Mammary epithelial cell (primary cell): ENCODE measurements around the gene LRIG1.

Experiments used
- CTCF ChIP-seq, 2 donors: IDR thresholded peaks in 1 of 2; conservative IDR thresholded peaks in 1 of 2; 2 replicates each; pipeline ENCODE4 v1.5.1; 2011 to 2012; ENCODE audit warnings: inconsistent platforms in 2 of 2, low read length in 2 of 2, mild to moderate bottlenecking in 2 of 2, control low read depth in 1 of 2, low read depth in 1 of 2; ENCODE audit not compliant: insufficient read depth in 1 of 2; ENCODE audit errors: extremely low read depth in 1 of 2
- EZH2 ChIP-seq: IDR thresholded peaks from 2 replicates; pipeline ENCODE4 v1.6.1; 2012; ENCODE audit warnings: low read length, inconsistent platforms, borderline replicate concordance

GRCh38 chr3:66477856-66478255 lies 23.0 kb downstream of the LRIG1 start:
- TF ChIP-seq CTCF (conservative IDR thresholded peaks at IDR 0.05 in 1 of 2, IDR thresholded peaks at IDR 0.05 in 1 of 2; ENCODE audit: extremely low read depth in 1 of 2, insufficient read depth in 1 of 2, low read depth in 1 of 2, low read length in 2 of 2) = no peak
- TF ChIP-seq EZH2 = no peak
